IPS-NIHi11 (cell line): ENCODE data around the gene SCN5A.

Experiments used
- DNase-seq: peaks from one replicate; pipeline ENCODE4 v3.0.0; 2012; ENCODE audit warnings: mixed read lengths, low spot score

The SCN5A gene

GRCh38 chr3:38541806-38542205 is 107.7 kb downstream of the SCN5A start:
- DNase-seq: no peak

- DNase-seq: no peak
Observed at GRCh38 chr3:38538773-38539353, 110.6 kb downstream of the SCN5A start.

GRCh38 chr3:38536671-38537070 is 112.8 kb downstream of the SCN5A start:
- peak; percentile 45 for DNase-seq

GRCh38 chr3:38534604-38535003 is 114.9 kb downstream of the SCN5A start:
- DNase-seq: no peak

- DNase-seq: no peak
Observed at GRCh38 chr3:38534180-38534579, 115.3 kb downstream of the SCN5A start.

GRCh38 chr3:38533285-38533976 is 116.1 kb downstream of the SCN5A start:
- DNase-seq: no peak

- no peak for DNase-seq
Observed at GRCh38 chr3:38532529-38532928, 117.0 kb downstream of the SCN5A start.

- DNase-seq: no peak
Observed at GRCh38 chr3:38528457-38528856, 121.0 kb downstream of the SCN5A start.

- DNase-seq: no peak
Observed at GRCh38 chr3:38526792-38527191, 122.7 kb downstream of the SCN5A start.

GRCh38 chr3:38524141-38524739 is 125.2 kb downstream of the SCN5A start:
- no peak for DNase-seq

- no peak for DNase-seq
Observed at GRCh38 chr3:38522002-38522401, 127.5 kb downstream of the SCN5A start.

- peak; percentile 79 for DNase-seq
Observed at GRCh38 chr3:38521391-38521987, 128.0 kb downstream of the SCN5A start.

GRCh38 chr3:38519651-38520050 is 129.8 kb downstream of the SCN5A start:
- DNase-seq: peak; percentile 42

GRCh38 chr3:38519000-38519399 is 130.5 kb downstream of the SCN5A start:
- no peak for DNase-seq

GRCh38 chr3:38516669-38517068 is 132.8 kb downstream of the SCN5A start:
- no peak for DNase-seq

- no peak for DNase-seq
Observed at GRCh38 chr3:38515367-38515766, 134.1 kb downstream of the SCN5A start.

GRCh38 chr3:38511546-38511945 is 137.9 kb downstream of the SCN5A start:
- DNase-seq: no peak

GRCh38 chr3:38510631-38511030 is 138.9 kb downstream of the SCN5A start:
- DNase-seq: no peak

GRCh38 chr3:38509732-38510131 is 139.8 kb downstream of the SCN5A start:
- DNase-seq: no peak

GRCh38 chr3:38507120-38507519 is 142.4 kb downstream of the SCN5A start:
- no peak for DNase-seq

- DNase-seq: no peak
Observed at GRCh38 chr3:38500688-38501417, 148.6 kb downstream of the SCN5A start.
